H4 (cell line): ENCODE measurements around the gene ZC3H7B. TPM values are rescaled to one million over a fixed set of nuclear protein-coding genes. Genes with fewer than 3 reads are reported as not detected.

Source experiments
- DNase-seq: peaks from one replicate; pipeline ENCODE4 v3.0.0-alpha.2; 2015; ENCODE audit warnings: low spot score
- total RNA-seq: library from RNA; depleted of rRNA; stranded (reverse); fragments of >200 nt; shearing (Covaris generic); gene quantifications from 2 replicates; pipeline ENCODE4 v1.2.3, GENCODE V29; 2014

Gene ZC3H7B
- total RNA-seq, 1 experiment from 2014 or later: 17.8 TPM

GRCh38 chr22:41332217-41332939 lies 31.1 kb downstream of the ZC3H7B start:
- DNase-seq: no peak

GRCh38 chr22:41333806-41334205 lies 32.5 kb downstream of the ZC3H7B start:
- no peak for DNase-seq

- no peak for DNase-seq
These were observed 32.9 kb downstream of the ZC3H7B start for GRCh38 chr22:41334215-41334614.

- DNase-seq: no peak
These were observed 33.8 kb downstream of the ZC3H7B start for GRCh38 chr22:41334951-41335635.

- DNase-seq: no peak
These were observed 37.4 kb downstream of the ZC3H7B start for GRCh38 chr22:41338614-41339212.

- no peak for DNase-seq
These were observed 38.5 kb downstream of the ZC3H7B start for GRCh38 chr22:41339823-41340222.

- no peak for DNase-seq
These were observed 39.0 kb downstream of the ZC3H7B start for GRCh38 chr22:41340357-41340756.

GRCh38 chr22:41341012-41341411 lies 39.7 kb downstream of the ZC3H7B start:
- no peak for DNase-seq

- DNase-seq: no peak
These were observed 40.7 kb downstream of the ZC3H7B start for GRCh38 chr22:41341990-41342389.

- DNase-seq: no peak
These were observed 42.0 kb downstream of the ZC3H7B start for GRCh38 chr22:41343300-41343699.

GRCh38 chr22:41343717-41344116 lies 42.4 kb downstream of the ZC3H7B start:
- no peak for DNase-seq

- DNase-seq: no peak
These were observed 43.0 kb downstream of the ZC3H7B start for GRCh38 chr22:41344189-41344788.

GRCh38 chr22:41345807-41346335 lies 44.5 kb downstream of the ZC3H7B start:
- no peak for DNase-seq

- no peak for DNase-seq
These were observed 45.9 kb downstream of the ZC3H7B start for GRCh38 chr22:41347066-41347859.

GRCh38 chr22:41348964-41349484 lies 47.7 kb downstream of the ZC3H7B start:
- no peak for DNase-seq

GRCh38 chr22:41350087-41350486 lies 48.8 kb downstream of the ZC3H7B start:
- DNase-seq: no peak

GRCh38 chr22:41351011-41351410 lies 49.7 kb downstream of the ZC3H7B start:
- no peak for DNase-seq

GRCh38 chr22:41352058-41352457 lies 50.7 kb downstream of the ZC3H7B start:
- no peak for DNase-seq

- DNase-seq: no peak
These were observed 52.7 kb downstream of the ZC3H7B start for GRCh38 chr22:41353862-41354575.

GRCh38 chr22:41354979-41355378 lies 53.7 kb downstream of the ZC3H7B start:
- DNase-seq: no peak

GRCh38 chr22:41355895-41356294 lies 54.6 kb downstream of the ZC3H7B start:
- DNase-seq: no peak
